HG03575 (cell line): Measurements from ENCODE around the gene SEC23IP.

Experiments
- ATAC-seq: cut with Tn5 transposase; IDR thresholded peaks from one replicate; pipeline ENCODE4 v1.9.1; 2021; ENCODE audit not compliant: unreplicated experiment, insufficient number of reproducible peaks, low FRiP score; ENCODE audit errors: extremely low read depth

The SEC23IP gene

GRCh38 chr10:119919271-119919670, 26.7 kb downstream of the SEC23IP start:
- ATAC-seq: no peak

- ATAC-seq: peak; percentile 35
These were observed 27.3 kb downstream of the SEC23IP start for GRCh38 chr10:119919826-119920225.

GRCh38 chr10:119928411-119928810, 35.9 kb downstream of the SEC23IP start:
- no peak for ATAC-seq

GRCh38 chr10:119931871-119932270, 39.3 kb downstream of the SEC23IP start:
- ATAC-seq: no peak

- no peak for ATAC-seq
These were observed 40.1 kb downstream of the SEC23IP start for GRCh38 chr10:119932631-119933030.

- ATAC-seq: no peak
These were observed 40.6 kb downstream of the SEC23IP start for GRCh38 chr10:119933179-119933578.

GRCh38 chr10:119940487-119940886, 48.0 kb downstream of the SEC23IP start:
- ATAC-seq: no peak

- ATAC-seq: no peak
These were observed 50.4 kb downstream of the SEC23IP start for GRCh38 chr10:119942973-119943372.

- no peak for ATAC-seq
These were observed 53.3 kb downstream of the SEC23IP start for GRCh38 chr10:119945805-119946204.

- no peak for ATAC-seq
These were observed 54.8 kb downstream of the SEC23IP start for GRCh38 chr10:119947300-119947699.

- ATAC-seq: no peak
These were observed 64.9 kb downstream of the SEC23IP start for GRCh38 chr10:119957451-119957850.

GRCh38 chr10:119962837-119963236, 70.3 kb downstream of the SEC23IP start:
- no peak for ATAC-seq

- ATAC-seq: no peak
These were observed 74.5 kb downstream of the SEC23IP start for GRCh38 chr10:119967066-119967465.

- no peak for ATAC-seq
These were observed 77.1 kb downstream of the SEC23IP start for GRCh38 chr10:119969609-119970008.

GRCh38 chr10:119970107-119970506, 77.6 kb downstream of the SEC23IP start:
- ATAC-seq: no peak

GRCh38 chr10:119970963-119971362, 78.4 kb downstream of the SEC23IP start:
- ATAC-seq: no peak

GRCh38 chr10:119973281-119973680, 80.8 kb downstream of the SEC23IP start:
- ATAC-seq: no peak

GRCh38 chr10:119976421-119976820, 83.9 kb downstream of the SEC23IP start:
- ATAC-seq: no peak

- no peak for ATAC-seq
These were observed 88.6 kb downstream of the SEC23IP start for GRCh38 chr10:119980956-119981750.

- ATAC-seq: no peak
These were observed 89.3 kb downstream of the SEC23IP start for GRCh38 chr10:119981826-119982225.

GRCh38 chr10:119988333-119988732, 95.8 kb downstream of the SEC23IP start:
- ATAC-seq: no peak
